CD4-positive, alpha-beta T cell (primary cell): Measurements from ENCODE around the gene RSF1. TPM values are rescaled to one million over a fixed set of nuclear protein-coding genes. Genes with fewer than 3 reads are reported as not detected.

Experiments used
- ATAC-seq: fragments of 200-7000 bp; cut with Tn5 transposase; one replicate; pipeline ENCODE4 v1.10.0; 2022; ENCODE audit warnings: mild to moderate bottlenecking; ENCODE audit not compliant: poor library complexity
- CTCF ChIA-PET: fragments of 350-600 bp; sonication (Branson Sonifier 250); formaldehyde crosslinking; loops from one replicate; lab custom pipeline; 2021; ENCODE audit warnings: antibody characterized with exemption, inconsistent platforms; lab: Charles Lee
- POLR2A ChIA-PET: fragments of 350-600 bp; sonication (Branson Sonifier 250); formaldehyde crosslinking; loops from one replicate; lab custom pipeline; 2021; ENCODE audit warnings: antibody characterized with exemption, inconsistent platforms; lab: Charles Lee
- DNase-seq, 14 experiments: peaks; one replicate each; pipeline ENCODE4 v3.0.0-alpha.2; 2013 to 2020; ENCODE audit warnings: mixed read lengths in 2 of 14
- H3K27ac ChIP-seq, 2 donors: one replicate each; pipeline versions ENCODE4 v1.5.1 to v1.7.0; 2013; ENCODE audit warnings: low read length in 2 of 2, low read depth in 1 of 2, mild to moderate bottlenecking in 1 of 2
- H3K27me3 ChIP-seq, 2 experiments: 1 replicate in 1 of 2; 2 replicates in 1 of 2; pipeline versions ENCODE4 v1.6.1 to v1.7.0; 2013; ENCODE audit warnings: low read length in 2 of 2, control low read depth in 1 of 2, mild to moderate bottlenecking in 1 of 2, moderate library complexity in 1 of 2; ENCODE audit not compliant: insufficient read depth in 2 of 2, control insufficient read depth in 1 of 2
- H3K36me3 ChIP-seq: one replicate; pipeline ENCODE4 v1.6.1; 2013; ENCODE audit warnings: low read length, control low read depth; ENCODE audit not compliant: insufficient read depth
- H3K4me1 ChIP-seq: one replicate; pipeline ENCODE4 v1.6.1; 2013; ENCODE audit warnings: low read length, control low read depth; ENCODE audit not compliant: insufficient read depth
- H3K4me3 ChIP-seq: one replicate; pipeline ENCODE4 v1.5.1; 2013; ENCODE audit warnings: mild to moderate bottlenecking, low read length, moderate library complexity
- H3K9me3 ChIP-seq, 2 experiments: 1 replicate in 1 of 2; 2 replicates in 1 of 2; pipeline versions ENCODE4 v1.6.1 to v1.7.0; 2013; ENCODE audit warnings: low read length in 2 of 2, mild to moderate bottlenecking in 2 of 2, control low read depth in 1 of 2, moderate library complexity in 1 of 2; ENCODE audit not compliant: control insufficient read depth in 1 of 2, insufficient read depth in 1 of 2
- H3K27ac Mint-ChIP-seq: one replicate; pipeline ENCODE4 v1.8.0; 2020; ENCODE audit warnings: mixed read lengths
- H3K27me3 Mint-ChIP-seq: one replicate; pipeline ENCODE4 v1.8.0; 2021; ENCODE audit warnings: mixed read lengths
- H3K36me3 Mint-ChIP-seq: one replicate; pipeline ENCODE4 v1.8.0; 2021; ENCODE audit warnings: low read depth, mixed read lengths
- H3K4me1 Mint-ChIP-seq: one replicate; pipeline ENCODE4 v1.8.0; 2021; ENCODE audit warnings: low read depth, mixed read lengths
- H3K4me3 Mint-ChIP-seq: one replicate; pipeline ENCODE4 v1.8.0; 2020; ENCODE audit warnings: mild to moderate bottlenecking, mixed read lengths
- H3K9me3 Mint-ChIP-seq: one replicate; pipeline ENCODE4 v1.8.0; 2020; ENCODE audit warnings: mixed read lengths
- CTCF ChIP-seq: fragments of 200-600 bp; IDR thresholded peaks from one replicate; pipeline ENCODE4 v1.8.0; 2022; ENCODE audit warnings: antibody characterized with exemption, mild to moderate bottlenecking
- intact Hi-C, 2 experiments: fragments of 100-400 bp; cut with DNase I in 1 of 2; cut with micrococcal nuclease in 1 of 2; formaldehyde crosslinking; loops; one replicate each; pipeline versions ENCODE4 v1.15.1 to v1.9.0; 2023 to 2025; cut with DNase I, micrococcal nuclease
- total RNA-seq, 174 experiments: library from RNA in 2 of 174; stranded (reverse) in 2 of 174; gene quantifications; one replicate each; pipeline ENCODE4 v1.2.3 and lab custom pipeline; 2021 to 2026

RSF1 gene
- total RNA-seq, 2 experiments from 2014 or later = 87.7 to 91.9 TPM

GRCh38 chr11:77705195-77705875, 115.2 kb downstream of the RSF1 start:
- Mint-ChIP-seq H3K36me3 (peaks cover 58% of the 10 kb centered on the region), H3K9me3 (no peaks in the 10 kb centered on the region), H3K4me1 (peaks cover 13% of the 10 kb centered on the region), H3K4me3 (no peak overlapping the region), H3K27me3 (no peaks in the 10 kb centered on the region), H3K27ac (no peak overlapping the region)
- no peak for TF ChIP-seq CTCF
- intact Hi-C loops = no loop called here
- ChIA-PET POLR2A (no interaction called here), CTCF (no interaction called here)
- peak in 1 of 14 experiments; percentile 24 for DNase-seq
- Histone ChIP-seq H3K4me1 (no peaks in the 10 kb centered on the region), H3K27ac (no peak overlapping the region), H3K27me3 (no peaks in the 10 kb centered on the region), H3K36me3 (peaks cover 23% of the 10 kb centered on the region), H3K9me3 (no peaks in the 10 kb centered on the region), H3K4me3 (no peak overlapping the region)
- ATAC-seq = no peak

DNA sequence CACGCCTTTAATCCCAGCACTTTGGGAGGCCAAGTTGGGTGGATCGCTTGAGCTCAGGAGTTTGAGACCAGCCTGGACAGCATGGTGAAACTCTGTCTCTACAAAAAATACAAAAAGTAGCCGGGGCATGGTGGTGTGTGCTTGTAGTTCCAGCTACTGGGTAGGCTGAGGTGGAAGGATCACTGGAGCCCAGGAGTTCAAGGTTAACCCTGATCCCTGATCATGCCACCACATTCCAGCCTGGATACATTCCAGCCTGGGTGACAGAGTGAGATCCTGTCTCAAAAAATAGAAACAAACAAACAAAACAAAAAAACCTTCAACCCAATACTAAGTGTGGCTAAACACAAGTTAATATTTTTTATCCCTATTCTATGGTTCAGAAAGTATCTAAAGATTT, 116.5 kb downstream of the RSF1 start:
- H3K27me3 ChIP-seq = no peaks in the 10 kb centered on the region
- Mint-ChIP-seq H3K9me3 (no peaks in the 10 kb centered on the region), H3K36me3 (peaks cover 63% of the 10 kb centered on the region), H3K4me1 (peaks cover 13% of the 10 kb centered on the region), H3K27ac (no peak overlapping the region), H3K27me3 (no peaks in the 10 kb centered on the region), H3K4me3 (no peak overlapping the region)
- H3K27ac ChIP-seq = no peak overlapping the region
- DNase-seq (no peak), ATAC-seq (no peak)
- CTCF ChIA-PET = no interaction called here
- TF ChIP-seq CTCF = no peak
- POLR2A ChIA-PET = no interaction called here
- intact Hi-C loops = no loop called here
- H3K36me3 ChIP-seq = peaks cover 28% of the 10 kb centered on the region
- H3K9me3 ChIP-seq = no peaks in the 10 kb centered on the region
- H3K4me1 ChIP-seq = no peaks in the 10 kb centered on the region
- no peak overlapping the region for H3K4me3 ChIP-seq

GRCh38 chr11:77699425-77699824, 121.1 kb downstream of the RSF1 start:
- no peak overlapping the region for H3K4me3 Mint-ChIP-seq
- intact Hi-C loops = no loop called here
- no peaks in the 10 kb centered on the region for H3K9me3 ChIP-seq
- H3K4me1 Mint-ChIP-seq = no peaks in the 10 kb centered on the region
- no peaks in the 10 kb centered on the region for H3K4me1 ChIP-seq
- CTCF ChIA-PET = no interaction called here
- DNase-seq = no peak
- H3K27me3 Mint-ChIP-seq = no peaks in the 10 kb centered on the region
- no peaks in the 10 kb centered on the region for H3K27me3 ChIP-seq
- peaks cover 65% of the 10 kb centered on the region for H3K36me3 ChIP-seq
- H3K27ac Mint-ChIP-seq = no peak overlapping the region
- no peak overlapping the region for H3K4me3 ChIP-seq
- POLR2A ChIA-PET = no interaction called here
- no peak for TF ChIP-seq CTCF
- H3K27ac ChIP-seq = no peak overlapping the region
- H3K36me3 Mint-ChIP-seq = peaks cover 82% of the 10 kb centered on the region
- ATAC-seq = no peak
- no peaks in the 10 kb centered on the region for H3K9me3 Mint-ChIP-seq
